Stimulated activated CD8-positive, alpha-beta memory T cell treated with anti-CD3 and anti-CD28 coated beads, Interleukin-4, amount 100 ng/mL, for 1 hour (primary cell): ENCODE results near the gene EPAS1.

ENCODE experiments used
- DNase-seq, 2 donors: peaks; one replicate each; pipeline ENCODE4 v3.0.0-alpha.2; 2020; ENCODE audit warnings: low read depth in 2 of 2, low spot score in 1 of 2

EPAS1 gene

DNA sequence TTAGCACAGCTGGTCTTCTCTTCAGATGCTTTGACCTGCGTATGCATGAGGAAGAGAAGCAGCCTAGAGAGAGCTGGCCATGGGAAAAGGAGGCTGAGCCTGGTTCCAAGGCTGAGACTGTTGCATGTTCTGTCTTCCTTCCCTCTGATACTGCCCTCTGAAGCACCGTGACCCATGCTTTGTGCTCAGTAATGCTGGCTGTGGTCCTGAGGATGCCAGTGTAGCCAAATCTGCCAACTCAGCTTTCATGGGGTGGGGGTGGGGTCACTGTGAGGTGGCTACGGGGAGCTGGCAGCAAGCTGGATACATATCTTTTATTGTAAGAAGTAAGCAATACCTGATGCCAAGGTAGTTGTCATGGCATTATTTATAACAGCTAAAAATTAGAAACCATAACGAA lies 41.5 kb downstream of the EPAS1 start:
- no peak for DNase-seq

DNA sequence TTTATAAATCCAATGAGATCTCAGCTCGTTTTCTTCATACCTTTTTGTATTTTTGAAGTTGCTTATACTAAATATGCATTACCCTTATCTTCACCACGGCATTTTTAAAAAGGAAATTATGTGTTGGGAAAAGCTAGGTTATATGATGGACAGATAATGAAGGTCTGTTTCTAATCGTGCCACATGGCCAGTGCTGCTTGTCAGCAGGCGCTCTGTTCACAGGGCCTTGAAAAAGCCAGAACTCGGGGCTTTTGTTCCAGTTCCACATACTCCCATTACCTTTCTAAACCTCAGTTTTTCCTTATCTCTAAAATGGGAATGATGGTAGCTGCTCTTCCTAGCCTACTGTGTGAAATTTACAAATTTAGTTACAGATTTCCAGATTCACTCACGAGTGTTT lies 42.0 kb downstream of the EPAS1 start:
- DNase-seq: no peak

DNA sequence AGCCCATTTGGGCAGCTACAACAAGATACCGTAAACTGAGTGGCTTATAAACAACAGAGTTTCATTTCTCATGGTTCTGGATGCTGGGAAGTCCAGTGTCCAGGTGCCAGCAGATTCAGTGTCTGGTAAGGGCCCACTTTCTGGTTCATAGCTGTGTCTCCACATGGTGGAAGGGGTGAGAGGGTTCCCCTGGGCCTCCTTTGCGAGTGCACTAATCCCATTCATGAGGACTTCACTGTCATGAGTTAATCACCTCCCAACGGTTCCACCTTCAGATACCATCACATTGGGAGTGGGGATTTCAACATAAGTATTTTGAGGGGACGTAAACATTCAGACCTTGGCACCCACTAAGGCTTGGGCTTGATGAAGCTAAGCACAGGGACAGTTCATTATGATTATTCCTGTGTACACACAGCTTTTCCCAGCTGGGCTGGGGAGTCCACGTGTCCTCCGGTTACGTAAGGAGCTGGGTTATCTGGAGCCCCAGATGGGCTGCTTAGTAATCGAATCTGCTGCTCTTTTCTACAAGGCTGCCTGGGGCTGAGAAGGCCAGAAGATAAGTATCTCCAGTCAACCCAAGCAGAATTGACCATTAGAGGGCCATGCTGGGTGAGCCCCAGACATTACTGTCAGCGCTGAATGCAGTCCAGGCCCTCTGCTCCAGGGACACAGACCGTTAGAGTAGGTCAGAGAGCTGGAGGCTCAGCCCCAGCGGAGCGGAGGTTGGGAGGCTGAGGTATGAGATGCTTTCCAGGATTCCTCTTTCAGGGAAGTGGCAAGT lies 42.7 kb downstream of the EPAS1 start:
- no peak for DNase-seq

DNA sequence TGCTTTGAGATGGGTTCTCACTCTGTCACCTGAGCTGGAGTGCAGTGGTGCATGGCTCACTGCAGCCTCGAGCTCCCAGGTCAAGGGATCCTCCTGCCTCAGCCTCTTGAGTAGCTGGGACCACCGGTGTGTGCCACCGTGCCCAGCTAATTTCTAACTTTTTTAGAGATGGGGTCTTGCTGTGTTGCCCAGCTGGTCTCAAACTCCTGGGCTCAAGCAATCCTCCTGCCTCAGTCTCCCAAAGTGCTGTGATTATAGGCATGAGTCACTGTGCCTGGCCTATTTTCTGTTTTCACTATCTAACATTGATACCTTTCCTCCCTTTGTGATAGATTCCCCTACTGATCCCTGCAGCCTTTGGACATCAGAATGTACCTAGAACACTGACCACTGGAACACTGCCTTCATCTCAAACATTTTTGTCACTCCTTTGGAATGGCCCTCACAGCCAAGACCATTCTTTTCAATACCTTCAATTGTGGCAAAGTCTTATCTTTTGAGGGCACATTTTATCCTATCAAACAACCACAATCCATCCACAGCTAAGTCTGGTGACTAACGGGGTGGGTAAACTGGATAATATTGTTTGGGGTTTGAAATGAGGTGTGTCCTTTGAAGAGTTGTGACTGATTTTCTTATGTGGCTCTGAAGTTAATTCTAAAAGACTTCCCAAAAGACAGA lies 43.7 kb downstream of the EPAS1 start:
- DNase-seq: no peak

DNA sequence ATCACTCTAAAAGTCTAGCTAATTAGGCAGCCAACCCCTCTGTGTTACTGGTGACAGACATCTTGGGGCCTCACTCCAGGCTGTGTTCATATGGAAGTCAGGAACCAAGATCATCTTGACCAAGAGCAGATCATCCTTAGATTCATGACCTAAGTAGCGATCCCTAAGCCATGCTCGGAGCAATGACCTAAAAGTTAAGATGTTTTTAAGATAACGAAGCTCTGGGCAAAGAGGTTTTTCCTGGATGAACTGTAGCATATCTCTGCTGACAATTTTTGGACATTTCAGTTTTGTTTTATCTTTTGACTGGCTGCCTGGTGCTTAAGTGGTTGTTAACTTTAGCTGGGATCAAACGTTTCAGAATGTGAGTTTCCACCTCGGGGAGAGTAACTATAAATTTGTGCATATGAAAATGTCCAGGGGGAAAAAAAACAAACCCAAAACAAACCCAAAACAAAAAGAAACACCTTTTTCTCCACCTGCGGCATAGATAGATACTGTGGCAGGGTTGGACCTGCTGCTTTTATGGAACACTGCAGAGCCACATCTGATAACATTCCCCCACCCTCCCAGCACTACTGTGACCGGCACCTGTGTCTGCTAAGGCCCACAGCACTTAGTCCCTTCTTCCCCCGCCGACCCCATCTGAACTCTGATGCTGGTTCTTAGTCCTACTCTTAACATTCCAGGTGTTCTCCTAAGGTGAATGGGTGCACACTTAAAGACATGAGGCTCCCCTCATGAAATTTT lies 45.5 kb downstream of the EPAS1 start:
- no peak for DNase-seq

DNA sequence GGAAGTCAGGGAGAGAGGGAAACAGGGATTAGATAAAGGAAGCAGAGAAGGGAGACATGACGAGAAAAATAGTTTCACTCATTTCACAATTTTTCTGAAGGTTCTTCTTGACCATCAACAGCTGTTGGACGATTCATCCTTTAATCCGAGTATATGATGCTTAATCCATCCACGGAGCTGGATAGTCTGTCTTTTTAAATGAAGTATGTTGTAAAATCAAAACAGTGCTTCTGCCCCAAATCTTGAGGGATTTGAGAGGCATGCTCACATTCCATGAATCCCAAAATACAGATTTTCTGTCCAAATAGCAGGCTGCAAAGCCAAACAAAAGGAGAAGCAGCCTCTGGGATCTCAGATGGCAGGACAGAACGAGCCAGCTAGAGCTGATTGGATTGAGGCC lies 47.5 kb downstream of the EPAS1 start:
- no peak for DNase-seq

DNA sequence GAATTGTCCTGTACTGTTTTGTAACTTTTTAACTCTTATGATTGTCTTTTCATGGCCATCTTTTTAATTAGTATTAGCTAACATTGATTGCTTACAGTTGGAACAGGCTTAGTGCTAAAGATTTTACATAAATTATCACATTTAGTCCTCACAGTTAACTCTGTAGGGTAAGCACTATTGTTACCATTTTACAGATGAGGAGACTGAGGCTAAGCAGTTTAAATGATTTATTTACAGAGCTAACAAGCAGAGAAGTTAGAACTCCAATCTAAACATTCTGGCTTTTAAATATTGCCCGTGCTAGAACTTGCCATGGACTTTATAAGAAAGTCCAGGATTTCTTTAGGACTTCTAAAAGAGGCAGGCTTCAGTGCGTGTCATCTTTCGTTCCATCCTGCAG lies 48.6 kb downstream of the EPAS1 start:
- DNase-seq: no peak

DNA sequence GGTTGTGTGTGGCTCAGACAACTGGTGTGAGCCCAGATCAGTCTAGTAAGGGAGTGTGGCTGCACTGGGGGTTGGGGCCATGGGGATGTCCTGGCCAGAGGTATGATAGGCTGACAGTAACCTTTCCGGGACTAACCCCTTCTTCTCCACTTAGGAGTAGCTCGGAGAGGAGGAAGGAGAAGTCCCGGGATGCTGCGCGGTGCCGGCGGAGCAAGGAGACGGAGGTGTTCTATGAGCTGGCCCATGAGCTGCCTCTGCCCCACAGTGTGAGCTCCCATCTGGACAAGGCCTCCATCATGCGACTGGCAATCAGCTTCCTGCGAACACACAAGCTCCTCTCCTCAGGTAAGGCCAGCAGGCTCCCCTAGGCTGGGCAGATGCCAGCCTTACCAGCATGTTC lies 49.5 kb downstream of the EPAS1 start:
- DNase-seq: no peak

DNA sequence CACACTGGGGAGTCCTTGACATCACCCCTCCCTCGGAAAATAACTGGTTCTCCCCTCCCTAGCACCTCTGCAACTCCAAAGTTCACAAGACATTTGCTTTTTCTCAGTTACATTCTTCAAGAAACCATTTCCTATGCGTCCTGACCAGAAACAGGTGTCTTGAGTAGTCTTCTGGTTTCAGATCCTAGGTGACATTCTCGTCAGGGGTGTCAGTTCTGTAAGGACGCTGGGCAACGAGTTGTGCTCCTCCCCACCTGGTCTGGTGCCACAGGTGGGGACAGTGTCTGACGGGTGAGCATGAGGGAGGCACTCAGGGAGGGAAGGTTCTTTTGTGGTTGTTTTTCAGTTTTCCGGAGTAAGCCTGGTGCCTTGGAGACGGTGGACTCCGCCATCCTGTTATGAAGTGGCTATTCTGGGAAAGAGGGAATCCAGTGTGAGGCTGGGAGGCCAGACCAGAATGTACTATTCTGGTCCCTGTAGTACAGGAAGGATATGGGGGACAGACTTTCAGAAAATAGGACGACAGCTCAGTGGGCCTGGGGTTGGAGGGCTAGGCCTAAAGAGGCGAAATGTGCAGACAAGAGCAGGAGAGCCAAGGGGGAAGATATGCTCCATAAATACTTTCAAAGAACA lies 50.6 kb downstream of the EPAS1 start:
- no peak for DNase-seq

DNA sequence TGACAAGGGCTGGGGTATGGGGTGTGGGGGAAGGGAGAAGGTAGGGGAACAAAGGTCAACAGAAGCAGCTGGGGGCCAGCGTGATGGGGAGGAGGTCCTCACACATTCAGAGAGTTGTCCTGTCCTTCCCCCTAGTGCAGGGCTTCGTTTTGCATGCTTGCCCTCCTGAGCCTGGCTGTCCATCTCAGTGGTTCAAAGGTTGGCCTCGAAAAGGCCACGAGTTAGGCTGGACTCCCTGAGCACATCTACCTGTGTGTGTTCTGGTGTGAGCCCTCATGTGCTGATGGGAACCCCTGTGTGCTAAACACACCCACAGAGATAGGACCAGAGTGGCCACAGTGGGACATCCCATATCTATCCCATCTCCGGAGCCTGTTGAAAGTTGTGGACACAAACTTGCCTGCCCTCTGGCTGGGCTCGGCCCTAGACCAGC lies 51.9 kb downstream of the EPAS1 start:
- no peak for DNase-seq

DNA sequence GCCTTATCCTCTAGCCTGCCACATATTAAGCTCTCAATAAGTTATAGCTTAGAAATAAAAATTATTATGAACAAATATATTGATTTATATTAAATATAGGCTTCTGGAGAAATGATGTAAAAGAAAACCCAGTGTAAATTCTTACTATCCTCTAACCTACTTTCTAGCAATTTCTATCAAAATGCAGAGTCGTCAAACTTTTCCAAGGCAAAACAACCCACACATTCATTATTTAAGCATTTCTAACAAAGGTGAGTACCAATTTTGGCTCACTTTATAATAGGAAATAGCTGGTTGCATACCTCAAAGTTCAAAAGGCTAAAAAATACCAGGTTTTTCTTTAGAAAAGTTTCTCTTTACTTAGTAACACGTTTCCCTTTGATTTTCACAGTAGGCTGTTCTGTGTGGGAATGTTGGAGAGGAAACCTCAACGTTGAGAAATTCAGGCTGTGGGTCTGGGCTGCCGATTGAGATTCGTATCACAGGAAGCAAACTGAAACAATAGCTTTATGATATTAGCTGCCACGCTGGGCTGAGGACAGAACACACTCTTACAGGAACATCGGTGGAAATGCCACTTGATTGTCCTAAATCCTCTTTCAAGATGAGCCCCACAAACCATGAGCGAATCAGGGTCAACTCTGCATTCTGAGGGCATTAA lies 53.0 kb downstream of the EPAS1 start:
- no peak for DNase-seq

DNA sequence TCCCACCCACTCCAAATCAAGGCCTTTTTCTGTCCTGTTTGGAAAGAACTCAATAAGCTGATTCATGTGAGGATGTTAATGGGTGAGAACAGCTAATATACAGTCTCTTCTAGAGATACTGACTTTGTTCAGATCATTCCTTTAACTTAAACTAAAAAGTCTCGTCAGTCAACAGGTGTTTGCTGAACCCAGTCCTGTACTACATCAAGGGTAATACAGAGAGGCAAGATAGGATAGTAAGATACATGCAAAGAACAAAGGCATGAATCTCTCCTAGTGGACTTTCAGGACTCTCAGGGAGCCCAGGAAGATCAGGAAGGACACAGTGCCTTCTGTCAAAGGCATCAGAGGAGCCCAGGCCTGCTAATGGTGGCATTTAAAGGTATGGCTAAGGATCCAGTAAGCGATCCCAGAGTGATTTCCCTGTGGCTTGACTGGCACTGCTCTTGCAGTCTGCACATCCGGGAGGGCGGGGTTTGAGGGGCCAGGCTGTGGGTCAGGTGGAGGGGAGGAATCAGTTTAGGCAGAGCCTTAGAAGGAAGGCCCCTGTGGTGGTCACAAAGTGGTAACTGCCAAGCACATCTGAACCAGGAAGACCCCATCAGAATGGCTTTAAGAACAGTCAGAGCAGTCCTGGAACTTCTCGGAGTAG lies 54.0 kb downstream of the EPAS1 start:
- no peak for DNase-seq

DNA sequence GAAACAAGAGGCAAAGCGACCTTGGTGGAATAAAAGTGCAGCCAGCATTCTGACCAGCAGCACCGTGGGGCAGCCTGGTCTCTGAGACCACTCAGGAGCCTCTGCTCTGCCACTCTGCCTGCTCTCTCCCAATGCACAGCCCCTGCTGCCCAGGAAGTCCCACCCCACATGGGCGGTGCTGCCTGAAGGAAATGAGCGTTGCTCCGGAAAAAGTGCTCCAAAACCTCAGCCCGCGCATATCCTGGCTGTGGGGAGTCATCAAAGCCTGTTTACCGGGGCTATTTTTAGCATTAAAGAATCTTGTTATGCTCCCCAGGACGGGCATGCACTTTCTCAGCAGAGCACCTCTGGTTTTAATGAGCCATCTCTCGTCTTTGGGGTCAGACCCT lies 54.5 kb downstream of the EPAS1 start:
- peak; percentile 19 to 26 for DNase-seq

DNA sequence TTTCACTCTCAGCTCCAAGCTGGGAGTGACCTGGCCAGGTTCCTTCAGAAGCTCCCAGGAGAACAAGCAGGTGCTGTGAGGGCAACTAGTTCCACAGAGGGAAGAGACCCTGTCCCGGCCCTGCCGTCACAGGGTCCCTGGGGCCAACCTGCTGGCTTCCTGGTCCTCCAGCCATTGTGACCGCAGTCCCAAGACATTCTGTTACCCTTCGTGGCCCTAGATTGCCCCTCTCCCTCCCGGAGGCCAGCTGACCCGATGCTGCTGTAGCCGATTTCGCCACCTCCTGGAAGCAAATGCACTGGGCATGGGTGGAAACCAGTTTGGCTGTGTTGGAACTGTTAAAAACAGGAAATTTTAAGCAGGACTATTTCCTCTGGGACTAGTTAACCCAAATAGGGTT lies 55.4 kb downstream of the EPAS1 start:
- no peak for DNase-seq

DNA sequence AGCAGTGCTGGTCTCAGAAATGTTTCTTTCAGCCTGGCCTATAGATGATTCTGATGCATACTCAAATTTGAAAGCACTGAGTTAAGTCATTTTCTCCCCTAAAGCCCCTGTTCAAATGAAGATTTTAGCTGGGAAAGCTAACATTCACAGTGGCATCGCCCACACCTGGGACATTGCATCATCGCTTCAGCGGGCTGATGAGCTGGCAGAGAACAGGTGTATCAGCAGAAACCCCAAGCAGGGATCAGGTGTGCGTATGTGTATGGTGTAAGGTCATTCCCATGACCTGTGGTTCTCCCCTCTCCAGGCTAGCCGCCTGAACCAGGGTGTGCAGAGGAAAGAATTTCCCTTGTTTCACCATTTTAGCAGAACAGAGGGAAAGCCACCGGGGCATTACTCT lies 56.3 kb downstream of the EPAS1 start:
- no peak for DNase-seq

DNA sequence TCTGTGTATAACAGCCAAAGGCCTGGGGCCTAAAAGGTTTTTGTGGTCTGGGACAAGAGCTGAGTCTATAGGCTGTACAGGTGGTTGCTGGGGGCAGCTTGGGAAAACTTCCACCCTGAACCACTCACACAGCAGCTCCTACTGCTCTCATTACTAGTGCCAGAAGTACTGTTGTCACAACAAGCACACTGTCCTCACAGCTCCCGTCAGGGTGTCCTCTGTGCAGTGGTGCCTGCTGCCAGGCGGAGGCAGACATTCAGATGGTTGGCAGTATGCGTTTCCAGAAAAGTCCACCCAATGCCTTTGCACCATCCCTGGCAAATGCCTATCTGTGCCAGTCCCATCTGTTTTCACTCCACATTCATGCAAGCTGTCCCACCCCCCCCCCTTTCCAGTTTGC lies 58.5 kb downstream of the EPAS1 start:
- no peak for DNase-seq

DNA sequence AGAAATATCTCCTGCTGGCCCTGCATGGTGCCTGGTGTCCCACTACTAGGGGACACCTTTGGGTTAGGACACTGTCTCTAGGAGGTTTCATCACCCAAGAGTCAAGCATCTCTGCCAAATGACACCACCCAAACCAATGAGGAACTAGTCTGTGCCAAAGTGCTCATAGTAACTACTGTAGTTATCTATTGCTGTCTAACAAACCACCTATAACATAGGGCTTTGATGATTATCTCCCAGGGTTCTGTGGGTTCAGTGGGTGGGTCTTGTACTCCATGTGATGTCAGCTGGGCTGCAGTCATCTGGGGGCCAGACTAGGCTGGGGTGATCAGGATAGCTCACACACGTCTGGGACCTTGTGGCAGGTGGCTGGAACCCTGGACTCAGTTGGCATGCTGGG lies 59.8 kb downstream of the EPAS1 start:
- no peak for DNase-seq

DNA sequence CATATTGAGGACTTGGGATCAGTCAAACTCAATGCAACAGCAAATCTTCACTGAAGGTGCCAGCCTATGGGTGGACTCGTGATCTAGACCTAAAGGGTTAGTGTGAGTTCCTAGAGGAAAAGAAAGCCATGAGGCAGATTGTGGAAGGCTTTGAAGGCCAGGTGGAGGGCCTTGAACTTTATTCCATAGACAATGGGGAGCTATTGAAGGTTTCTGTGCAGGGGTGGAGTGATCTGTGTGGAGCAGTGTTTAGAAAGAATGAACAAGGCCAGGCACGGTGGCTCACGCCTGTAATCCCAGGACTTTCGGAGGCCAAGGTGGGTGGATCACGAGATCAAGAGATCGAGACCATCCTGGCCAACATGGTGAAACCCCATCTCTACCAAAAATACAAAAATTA lies 61.5 kb downstream of the EPAS1 start:
- no peak for DNase-seq

DNA sequence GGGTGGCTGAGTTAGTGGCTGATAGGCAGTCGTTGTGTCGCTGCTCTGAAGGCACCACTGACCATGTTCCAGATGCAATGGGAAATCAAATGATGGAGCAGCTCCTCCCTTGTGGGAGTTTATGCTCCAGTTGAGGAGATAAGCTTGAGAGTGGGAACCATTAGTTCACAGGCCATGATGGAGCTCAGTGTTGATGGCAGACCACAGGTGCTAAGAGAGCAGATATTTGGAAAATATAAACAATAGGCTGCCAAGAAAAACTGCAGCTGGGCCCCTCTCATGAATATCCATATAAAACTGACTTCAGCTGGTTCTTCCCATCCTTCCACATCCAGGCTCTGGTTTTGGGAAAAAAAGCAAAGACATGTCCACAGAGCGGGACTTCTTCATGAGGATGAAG lies 63.1 kb downstream of the EPAS1 start:
- no peak for DNase-seq

DNA sequence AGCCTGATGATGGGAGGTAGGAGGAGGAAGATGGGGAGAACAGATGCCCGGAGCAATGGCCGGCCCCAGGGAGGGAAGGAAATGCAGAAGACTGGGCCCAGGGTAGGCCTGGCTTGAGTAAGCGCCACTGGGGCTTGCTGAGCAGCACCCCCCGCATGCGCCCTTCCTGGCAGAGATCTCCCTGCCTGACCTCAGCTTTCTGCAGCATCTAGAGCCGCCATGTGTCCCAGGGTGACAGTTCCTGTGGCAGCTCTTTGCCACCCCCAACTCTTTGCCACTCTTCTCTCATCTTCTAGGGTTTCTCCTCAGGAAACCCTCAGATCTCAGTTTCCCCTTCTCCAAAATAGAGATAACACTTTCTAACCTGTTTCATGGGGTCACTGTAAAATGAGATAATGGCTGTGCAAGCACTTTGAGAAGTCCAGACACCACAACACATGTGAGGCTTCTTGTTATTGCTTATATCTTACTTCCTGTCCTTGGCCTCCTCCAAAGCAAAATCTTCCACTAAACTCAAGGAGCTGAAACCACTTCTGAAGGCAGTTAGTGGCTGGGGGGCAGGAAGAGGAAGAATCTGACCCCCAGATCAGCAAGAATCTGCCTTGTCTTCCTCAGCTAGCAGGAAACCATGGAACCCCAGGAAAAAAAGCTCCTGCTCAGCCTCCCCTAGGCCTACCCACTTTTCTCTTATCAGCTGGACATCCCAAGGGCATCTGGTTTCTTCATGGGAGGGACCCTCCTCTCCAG lies 64.9 kb downstream of the EPAS1 start:
- DNase-seq: no peak
